Activated CD8-positive, alpha-beta memory T cell treated with anti-CD3 and anti-CD28 coated beads for 24 hours (primary cell): ENCODE results near the gene THYN1.
A peak's percentile ranks its signal among the peaks of the same experiment; 100 is the strongest.

Experiments used
- DNase-seq: peaks from one replicate; pipeline ENCODE4 v3.0.0-alpha.2; 2020

The THYN1 gene

GRCh38 chr11:134207538-134208239 is 45.5 kb downstream of the THYN1 start:
- DNase-seq, result peak; percentile 83

- no peak for DNase-seq
Observed at GRCh38 chr11:134206185-134206584, 47.0 kb downstream of the THYN1 start.

GRCh38 chr11:134205729-134206128 is 47.4 kb downstream of the THYN1 start:
- DNase-seq, result no peak

- no peak for DNase-seq
Observed at GRCh38 chr11:134202661-134203060, 50.5 kb downstream of the THYN1 start.

GRCh38 chr11:134200688-134201087 is 52.5 kb downstream of the THYN1 start:
- no peak for DNase-seq

- no peak for DNase-seq
Observed at GRCh38 chr11:134199531-134199930, 53.6 kb downstream of the THYN1 start.
